GM12891 (cell line): ENCODE results near the gene THSD4.

Source experiments
- POLR2A ChIP-seq: IDR thresholded peaks from 2 replicates; pipeline ENCODE4 v1.6.1; 2011; ENCODE audit warnings: low read depth, low read length, control low read depth
- POLR2AphosphoS5 ChIP-seq: IDR thresholded peaks from 2 replicates; pipeline ENCODE4 v1.6.1; 2011; ENCODE audit warnings: low read depth, low read length, control low read depth
- SPI1 ChIP-seq: IDR thresholded peaks from 2 replicates; pipeline ENCODE4 v1.6.1; 2011; ENCODE audit warnings: low read depth, low read length, control low read depth
- TAF1 ChIP-seq: IDR thresholded peaks from 2 replicates; pipeline ENCODE4 v1.6.1; 2011; ENCODE audit warnings: low read depth, low read length, control low read depth

DNA sequence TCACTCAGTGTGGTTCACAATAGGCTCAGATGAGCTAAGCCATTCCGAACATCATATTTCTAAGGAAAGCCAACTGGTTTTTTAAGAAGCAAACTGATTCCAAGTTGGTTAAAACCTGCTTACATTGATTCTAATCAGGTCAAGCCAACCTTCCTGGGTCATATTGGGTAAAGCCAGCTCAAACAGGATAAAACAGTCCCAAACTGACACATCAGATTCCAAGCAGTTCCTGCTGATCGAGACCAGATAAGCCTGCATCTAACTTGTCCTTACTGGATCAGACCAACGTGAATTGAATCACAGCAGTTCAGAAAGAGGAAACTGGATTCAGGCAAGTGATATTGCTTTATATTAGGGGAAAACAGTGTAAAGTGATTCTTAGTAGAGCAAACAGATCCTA lies 18.6 kb upstream of the THSD4 start:
- TF ChIP-seq POLR2A = no peak
- TF ChIP-seq POLR2AphosphoS5 = no peak
- TF ChIP-seq TAF1 = no peak
- TF ChIP-seq SPI1 = no peak
